ENCODE measurements around the gene ITGAE. TPM values are rescaled to one million over a fixed set of nuclear protein-coding genes. Genes with fewer than 3 reads are reported as not detected.

Gene ITGAE, protein sequence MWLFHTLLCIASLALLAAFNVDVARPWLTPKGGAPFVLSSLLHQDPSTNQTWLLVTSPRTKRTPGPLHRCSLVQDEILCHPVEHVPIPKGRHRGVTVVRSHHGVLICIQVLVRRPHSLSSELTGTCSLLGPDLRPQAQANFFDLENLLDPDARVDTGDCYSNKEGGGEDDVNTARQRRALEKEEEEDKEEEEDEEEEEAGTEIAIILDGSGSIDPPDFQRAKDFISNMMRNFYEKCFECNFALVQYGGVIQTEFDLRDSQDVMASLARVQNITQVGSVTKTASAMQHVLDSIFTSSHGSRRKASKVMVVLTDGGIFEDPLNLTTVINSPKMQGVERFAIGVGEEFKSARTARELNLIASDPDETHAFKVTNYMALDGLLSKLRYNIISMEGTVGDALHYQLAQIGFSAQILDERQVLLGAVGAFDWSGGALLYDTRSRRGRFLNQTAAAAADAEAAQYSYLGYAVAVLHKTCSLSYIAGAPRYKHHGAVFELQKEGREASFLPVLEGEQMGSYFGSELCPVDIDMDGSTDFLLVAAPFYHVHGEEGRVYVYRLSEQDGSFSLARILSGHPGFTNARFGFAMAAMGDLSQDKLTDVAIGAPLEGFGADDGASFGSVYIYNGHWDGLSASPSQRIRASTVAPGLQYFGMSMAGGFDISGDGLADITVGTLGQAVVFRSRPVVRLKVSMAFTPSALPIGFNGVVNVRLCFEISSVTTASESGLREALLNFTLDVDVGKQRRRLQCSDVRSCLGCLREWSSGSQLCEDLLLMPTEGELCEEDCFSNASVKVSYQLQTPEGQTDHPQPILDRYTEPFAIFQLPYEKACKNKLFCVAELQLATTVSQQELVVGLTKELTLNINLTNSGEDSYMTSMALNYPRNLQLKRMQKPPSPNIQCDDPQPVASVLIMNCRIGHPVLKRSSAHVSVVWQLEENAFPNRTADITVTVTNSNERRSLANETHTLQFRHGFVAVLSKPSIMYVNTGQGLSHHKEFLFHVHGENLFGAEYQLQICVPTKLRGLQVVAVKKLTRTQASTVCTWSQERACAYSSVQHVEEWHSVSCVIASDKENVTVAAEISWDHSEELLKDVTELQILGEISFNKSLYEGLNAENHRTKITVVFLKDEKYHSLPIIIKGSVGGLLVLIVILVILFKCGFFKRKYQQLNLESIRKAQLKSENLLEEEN
- total RNA-seq: 22.9 and 29.6 TPM in 2 replicates

DNA sequence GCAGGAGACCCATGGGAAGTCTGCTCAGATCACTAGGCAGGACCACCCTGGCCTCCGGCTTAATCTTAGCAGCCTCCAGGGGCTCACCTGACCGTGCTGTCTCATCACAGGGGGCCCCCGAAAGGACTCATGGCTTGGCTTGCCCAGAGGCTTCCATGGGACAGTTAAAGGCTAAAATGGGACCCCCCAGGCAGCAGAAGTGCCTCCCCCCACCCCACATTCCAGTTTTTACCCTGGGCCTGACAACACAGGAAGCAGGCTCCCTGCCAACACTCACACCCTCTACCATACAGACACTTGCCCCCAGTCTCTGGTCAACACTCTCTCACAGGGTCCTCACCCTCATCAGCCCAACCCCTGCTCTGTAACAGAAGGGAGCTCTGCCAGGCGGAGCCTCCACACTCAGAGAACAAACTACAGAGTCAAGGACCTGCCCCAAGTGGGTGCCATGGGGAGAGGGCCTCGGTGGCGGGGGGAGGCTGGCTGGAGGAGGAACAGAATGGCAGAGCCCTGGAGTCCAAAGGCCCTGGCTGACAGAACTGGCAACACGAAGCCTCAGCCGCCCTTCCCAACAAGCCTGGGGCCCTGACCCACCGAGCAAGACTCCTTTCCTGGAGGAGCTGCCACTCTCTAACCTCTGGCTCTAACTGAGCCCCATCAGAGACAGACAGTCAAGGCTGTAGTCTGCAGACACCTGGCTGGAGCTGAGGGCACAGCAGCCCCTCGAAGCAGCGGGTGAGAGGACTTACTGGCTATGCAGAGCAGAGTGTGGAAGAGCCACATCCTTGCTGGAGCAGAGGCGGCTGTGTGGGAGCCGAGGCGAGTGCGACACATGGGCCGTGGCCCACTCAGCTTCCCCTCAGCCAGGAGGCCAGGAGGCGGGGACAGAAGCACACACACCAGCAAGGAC is at the start of gene ITGAE:
Gene ITGAE (minus strand): TSS at position 827 of the 910 bp plus-strand sequence. CDS start 44 bp downstream, at position 783.

DNA sequence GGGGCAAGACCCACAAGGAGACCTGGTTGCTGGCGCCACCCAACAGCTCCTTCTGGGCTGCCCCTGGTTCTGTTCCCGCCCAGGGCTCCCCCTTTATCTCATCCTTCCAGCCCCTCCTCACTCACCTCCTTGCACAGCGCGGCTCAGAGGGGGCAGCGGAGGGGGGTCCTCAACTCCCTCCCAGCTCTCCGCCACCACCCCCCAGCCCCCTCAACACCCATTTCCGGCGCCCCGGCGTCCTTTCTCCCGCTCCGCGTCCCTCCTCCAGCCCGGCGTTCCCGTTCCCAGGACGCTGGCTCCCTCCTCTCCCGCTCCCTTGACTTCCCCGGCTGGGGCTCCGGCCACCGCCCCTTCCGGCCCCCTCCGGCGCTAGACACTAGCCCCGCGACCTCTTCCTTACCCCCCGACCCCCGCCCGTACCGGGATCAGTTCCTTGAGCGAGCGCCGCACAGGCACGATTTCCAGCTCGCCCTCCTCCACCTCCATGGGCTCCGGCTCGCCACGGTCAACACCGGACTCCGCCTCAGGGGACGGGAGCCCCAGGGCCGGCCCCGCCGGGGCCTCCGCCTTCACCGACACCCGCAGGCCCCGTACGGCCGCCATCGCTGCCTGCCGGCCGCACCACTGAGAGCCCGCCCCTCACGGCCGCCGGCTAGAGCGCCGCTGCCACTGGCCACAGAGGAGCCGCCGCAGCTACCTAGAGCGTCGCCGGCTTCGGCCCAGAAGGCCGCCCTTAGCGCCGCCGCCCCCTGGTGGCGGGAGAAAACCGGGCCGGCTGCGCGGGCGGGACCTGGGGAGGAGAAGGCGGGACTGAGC is 44.8 kb upstream of the ITGAE start, which contains the start of gene NCBP3:
Gene NCBP3 (minus strand): TSS at position 626 of the 816 bp plus-strand sequence. CDS start 23 bp downstream, at position 603.

DNA sequence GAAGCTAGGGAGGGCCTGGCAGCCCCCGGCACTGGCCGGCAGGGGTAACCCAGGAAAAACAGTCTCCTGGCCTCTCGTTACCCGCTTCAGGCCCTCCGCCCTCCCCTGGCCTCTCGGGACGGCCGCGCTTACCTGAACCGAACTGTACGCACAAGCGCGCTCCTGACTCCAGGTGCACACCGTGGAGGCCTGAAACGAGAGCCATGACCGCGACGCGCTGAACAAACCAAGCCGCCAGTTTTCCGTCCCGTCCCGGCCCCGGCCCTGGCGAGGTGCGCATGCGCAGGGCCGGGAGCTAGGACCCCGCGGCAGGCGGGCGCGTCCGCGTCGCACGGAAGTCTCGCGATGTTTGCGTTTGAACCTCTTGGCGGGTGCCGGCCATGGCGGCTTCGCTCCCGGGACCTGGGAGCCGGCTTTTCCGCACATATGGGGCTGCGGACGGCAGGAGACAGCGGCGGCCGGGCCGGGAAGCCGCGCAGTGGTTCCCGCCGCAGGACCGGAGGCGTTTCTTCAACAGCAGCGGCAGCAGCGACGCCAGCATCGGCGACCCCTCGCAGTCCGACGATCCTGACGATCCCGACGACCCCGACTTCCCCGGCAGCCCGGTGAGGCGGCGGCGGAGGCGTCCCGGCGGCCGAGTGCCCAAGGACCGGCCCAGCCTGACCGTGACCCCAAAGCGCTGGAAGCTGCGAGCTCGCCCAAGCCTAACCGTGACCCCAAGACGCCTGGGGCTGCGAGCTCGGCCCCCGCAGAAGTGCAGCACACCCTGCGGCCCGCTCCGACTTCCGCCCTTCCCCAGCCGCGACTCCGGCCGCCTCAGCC is 77.2 kb downstream of the ITGAE start, which contains the start of gene HASPIN:
Gene HASPIN (plus strand): TSS at position 348 of the 822 bp plus-strand sequence. CDS start 33 bp downstream, at position 381.

DNA sequence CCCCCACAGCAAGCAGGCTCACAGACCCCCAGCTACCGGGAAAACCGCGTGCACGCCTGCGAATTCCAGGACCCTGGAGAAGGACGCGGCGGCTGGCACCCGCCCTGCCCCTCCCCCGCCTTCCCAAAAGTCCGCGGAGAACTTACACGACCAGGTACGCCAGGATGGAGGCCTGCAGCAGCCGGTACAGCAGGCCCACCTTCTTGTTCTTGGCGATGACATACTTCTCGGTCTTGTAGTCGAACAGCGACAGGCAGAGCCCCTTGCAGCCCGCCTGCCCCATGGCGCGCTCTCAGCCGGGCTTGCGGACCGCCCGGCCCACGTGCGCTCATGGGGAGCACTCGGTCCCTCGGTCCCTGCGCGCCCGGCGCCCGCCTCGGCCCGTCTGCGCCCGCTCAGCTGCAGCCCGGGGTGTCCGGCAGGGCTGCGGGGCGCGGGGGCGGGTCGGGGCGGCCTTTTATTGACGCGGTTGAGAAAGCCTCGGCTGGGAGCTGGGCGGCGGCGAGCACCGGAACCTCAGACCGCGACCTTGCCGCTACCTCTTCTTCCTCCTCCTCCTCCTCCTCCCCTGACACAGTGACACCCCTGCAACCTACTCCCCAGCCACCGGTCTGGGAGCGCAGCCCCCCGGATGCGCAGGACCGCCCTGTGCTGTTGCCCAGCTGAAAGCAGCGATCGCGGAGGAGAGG is 105.1 kb downstream of the ITGAE start, which contains the start of gene P2RX5:
Gene P2RX5 (minus strand): TSS at position 433 of the 689 bp plus-strand sequence. CDS start 150 bp downstream, at position 283.

DNA sequence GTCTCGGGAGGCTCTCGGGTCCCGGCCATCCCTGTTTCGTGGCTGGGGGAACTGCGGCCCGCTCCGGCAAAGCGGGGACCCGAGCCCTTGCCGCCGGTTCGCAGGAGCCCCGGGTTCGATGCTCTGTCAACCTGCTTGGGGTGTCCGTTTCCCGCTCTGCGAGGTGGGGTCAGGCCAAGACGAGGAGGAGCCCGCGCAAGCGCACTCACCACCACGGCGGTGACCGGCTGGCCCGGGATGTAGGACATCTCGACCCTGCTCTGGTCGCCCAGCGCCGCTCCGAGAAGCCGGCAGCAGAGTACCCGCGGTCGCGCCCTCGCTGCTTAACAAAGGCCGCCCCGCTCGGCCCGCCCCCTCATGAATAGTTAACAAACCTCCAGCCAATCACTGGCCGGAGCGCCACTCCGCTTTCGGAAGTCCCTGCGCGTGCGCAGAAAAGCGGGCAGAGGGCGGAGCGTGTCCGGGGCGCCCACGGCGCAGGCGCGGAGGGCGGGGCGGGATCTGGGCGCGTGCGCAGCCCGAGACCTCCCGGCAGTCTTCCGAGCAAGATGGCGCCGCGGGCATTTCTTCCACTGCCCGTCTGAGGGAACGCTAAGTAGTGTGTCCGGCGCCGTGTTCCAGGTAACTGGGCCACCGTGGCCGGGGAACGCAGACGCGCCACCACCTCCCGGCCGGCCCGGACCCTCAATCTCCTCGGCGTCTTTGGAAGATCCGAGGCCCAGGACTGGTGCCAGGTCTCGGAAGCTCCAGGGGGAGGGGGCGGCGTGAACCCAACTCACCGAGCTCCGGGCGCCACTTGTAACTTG is 132.5 kb downstream of the ITGAE start, which contains the start of the genes EMC6 and TAX1BP3:
Gene EMC6 (plus strand): TSS at position 534 of the 806 bp plus-strand sequence. CDS start 335 bp downstream, outside the sequence.
Gene TAX1BP3 (minus strand): TSS at position 300 of the 806 bp plus-strand sequence. CDS start 52 bp downstream, at position 248.

Other genes with a start within 250 kb of the ITGAE start
- gene TRPV3, start 243.4 kb downstream of the ITGAE start, total RNA-seq: 2.0 and 4.9 TPM in 2 replicates
- gene TRPV1, start 191.8 kb downstream of the ITGAE start, total RNA-seq: 0.46 and 1.5 TPM in 2 replicates
- gene SHPK, start 164.9 kb downstream of the ITGAE start, total RNA-seq: 13.9 and 17.6 TPM in 2 replicates
- 8.1 and 14.3 TPM in 2 replicates for gene CTNS, start 164.4 kb downstream of the ITGAE start, total RNA-seq
- gene TAX1BP3, start 132.6 kb downstream of the ITGAE start, total RNA-seq: 308 and 355 TPM in 2 replicates
- 17.0 and 33.9 TPM in 2 replicates for gene EMC6, start 132.4 kb downstream of the ITGAE start, total RNA-seq
- gene P2RX5, start 105.0 kb downstream of the ITGAE start, total RNA-seq: 0.09 and 0.35 TPM in 2 replicates
- 6.1 and 7.6 TPM in 2 replicates for gene HASPIN, start 77.3 kb downstream of the ITGAE start, total RNA-seq
- 10.4 and 12.9 TPM in 2 replicates for gene NCBP3, start 45.1 kb upstream of the ITGAE start, total RNA-seq
- gene CAMKK1, start 91.9 kb upstream of the ITGAE start, total RNA-seq: 5.8 and 5.9 TPM in 2 replicates
- gene P2RX1, start 115.3 kb upstream of the ITGAE start, total RNA-seq: not detected in 2 replicates
- gene ATP2A3, start 163.2 kb upstream of the ITGAE start, total RNA-seq: 0.35 TPM in 1 of 2 replicates, not detected in the other

All from airway epithelial cell (primary cell).